ENCODE results near the gene SPOCK1.

DNA sequence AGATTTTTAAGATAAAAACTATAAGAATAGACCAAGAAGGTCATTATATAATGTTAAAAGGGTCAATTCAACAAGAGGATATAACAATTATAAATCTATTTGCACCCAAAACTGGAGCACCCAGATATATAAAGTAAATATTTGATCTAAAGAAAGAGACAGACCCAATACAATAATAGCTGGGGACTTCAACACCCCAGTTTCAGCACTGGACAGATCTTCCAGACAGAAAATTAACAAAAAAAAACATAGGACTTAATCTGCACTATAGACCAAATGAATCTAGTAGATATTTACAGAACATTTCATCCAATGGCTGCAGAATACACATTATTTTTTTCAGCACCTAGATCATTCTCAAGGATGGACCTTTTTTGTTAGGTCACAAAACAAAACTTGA is 331.9 kb downstream of the SPOCK1 start:
- TF ChIP-seq, protein P1, sequence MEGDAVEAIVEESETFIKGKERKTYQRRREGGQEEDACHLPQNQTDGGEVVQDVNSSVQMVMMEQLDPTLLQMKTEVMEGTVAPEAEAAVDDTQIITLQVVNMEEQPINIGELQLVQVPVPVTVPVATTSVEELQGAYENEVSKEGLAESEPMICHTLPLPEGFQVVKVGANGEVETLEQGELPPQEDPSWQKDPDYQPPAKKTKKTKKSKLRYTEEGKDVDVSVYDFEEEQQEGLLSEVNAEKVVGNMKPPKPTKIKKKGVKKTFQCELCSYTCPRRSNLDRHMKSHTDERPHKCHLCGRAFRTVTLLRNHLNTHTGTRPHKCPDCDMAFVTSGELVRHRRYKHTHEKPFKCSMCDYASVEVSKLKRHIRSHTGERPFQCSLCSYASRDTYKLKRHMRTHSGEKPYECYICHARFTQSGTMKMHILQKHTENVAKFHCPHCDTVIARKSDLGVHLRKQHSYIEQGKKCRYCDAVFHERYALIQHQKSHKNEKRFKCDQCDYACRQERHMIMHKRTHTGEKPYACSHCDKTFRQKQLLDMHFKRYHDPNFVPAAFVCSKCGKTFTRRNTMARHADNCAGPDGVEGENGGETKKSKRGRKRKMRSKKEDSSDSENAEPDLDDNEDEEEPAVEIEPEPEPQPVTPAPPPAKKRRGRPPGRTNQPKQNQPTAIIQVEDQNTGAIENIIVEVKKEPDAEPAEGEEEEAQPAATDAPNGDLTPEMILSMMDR (IDR thresholded peaks at IDR 0.05; ENCODE audit: low read depth, low read length) = no peak
- no peak for TF ChIP-seq POLR2A (IDR thresholded peaks at IDR 0.05; ENCODE audit: extremely low read depth, insufficient read length)
- TF ChIP-seq, protein P2, sequence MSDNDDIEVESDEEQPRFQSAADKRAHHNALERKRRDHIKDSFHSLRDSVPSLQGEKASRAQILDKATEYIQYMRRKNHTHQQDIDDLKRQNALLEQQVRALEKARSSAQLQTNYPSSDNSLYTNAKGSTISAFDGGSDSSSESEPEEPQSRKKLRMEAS (IDR thresholded peaks at IDR 0.05; ENCODE audit: low read depth, low read length) = no peak
- TF ChIP-seq MYC (IDR thresholded peaks at IDR 0.05; ENCODE audit: low read depth, low read length) = no peak
